HG03097 (cell line): ENCODE measurements around the gene PNRC2.
A peak's percentile ranks its signal among the peaks of the same experiment; 100 is the strongest.
"Not testable (repeated sequence)": the region's sequence is repeated elsewhere in the genome, so short reads cannot be mapped to it uniquely, and the experiment has no call there.

Experiments
- ATAC-seq: cut with Tn5 transposase; IDR thresholded peaks from one replicate; pipeline ENCODE4 v1.9.1; 2021; ENCODE audit not compliant: unreplicated experiment, low FRiP score

PNRC2 gene

GRCh38 chr1:23947366-23947765 is 12.3 kb upstream of the PNRC2 start:
- ATAC-seq = no peak

DNA sequence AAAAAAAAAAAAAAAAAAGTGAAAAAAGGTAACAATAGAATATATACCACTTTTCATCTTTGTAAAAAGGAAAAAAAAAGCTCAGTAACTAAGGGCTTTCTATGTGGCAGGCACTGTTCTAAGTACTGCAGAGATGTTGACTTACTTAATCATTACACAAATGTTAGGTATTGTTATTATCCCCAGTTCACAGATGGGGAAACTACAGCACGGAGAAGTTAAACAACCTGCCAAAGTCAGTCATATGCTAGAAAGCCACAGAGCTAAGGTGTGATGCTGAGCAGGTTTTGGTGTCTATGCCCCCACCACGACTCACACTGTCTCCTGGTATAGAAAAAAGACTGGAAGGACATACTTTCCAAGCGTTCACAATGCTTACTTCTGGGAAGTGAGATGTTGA is 6.6 kb upstream of the PNRC2 start:
- no peak for ATAC-seq

GRCh38 chr1:23957096-23957495 is 2.5 kb upstream of the PNRC2 start:
- no peak for ATAC-seq

GRCh38 chr1:23958040-23958809 is 1.4 kb upstream of the PNRC2 start:
- not testable (repeated sequence) for ATAC-seq

GRCh38 chr1:23958810-23959460 is 693 bp upstream of the PNRC2 start:
- peak; percentile 56 for ATAC-seq

DNA sequence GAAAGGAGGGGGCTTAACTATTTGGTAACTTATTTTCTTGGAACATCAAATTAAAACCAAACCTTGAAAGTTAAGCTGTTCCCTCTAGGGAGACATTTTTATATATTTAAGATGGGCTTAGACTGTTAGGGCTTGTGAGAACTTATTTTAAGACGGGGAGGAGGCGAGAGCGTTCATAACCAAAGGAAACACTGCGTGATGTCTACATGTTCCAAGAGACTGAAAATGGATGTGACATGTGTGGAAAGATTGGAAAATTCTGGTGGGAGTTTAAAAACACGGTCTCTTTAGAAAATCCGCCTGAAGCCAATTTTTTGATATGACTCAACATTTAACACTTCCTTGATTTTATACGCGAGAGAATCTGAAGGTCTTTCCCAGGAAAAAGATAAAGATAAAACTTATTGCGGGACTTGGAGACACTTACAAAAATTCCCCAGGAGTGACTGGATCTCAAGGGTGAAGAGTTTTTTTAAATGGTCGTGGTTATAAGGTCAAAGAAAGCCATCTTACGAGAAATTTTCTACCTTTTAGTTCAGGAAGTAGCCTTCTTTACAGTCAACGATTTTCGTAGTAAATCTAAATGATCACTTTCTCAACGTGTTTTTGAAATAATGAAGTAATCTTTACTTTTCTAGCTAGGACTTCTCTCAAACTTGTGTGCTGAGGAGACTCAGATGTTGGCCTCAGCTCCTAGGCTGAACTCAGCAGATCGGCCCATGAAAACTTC is 828 bp downstream of the PNRC2 start:
- ATAC-seq = no peak

GRCh38 chr1:23963617-23964234 is 4.1 kb downstream of the PNRC2 start:
- no peak for ATAC-seq

DNA sequence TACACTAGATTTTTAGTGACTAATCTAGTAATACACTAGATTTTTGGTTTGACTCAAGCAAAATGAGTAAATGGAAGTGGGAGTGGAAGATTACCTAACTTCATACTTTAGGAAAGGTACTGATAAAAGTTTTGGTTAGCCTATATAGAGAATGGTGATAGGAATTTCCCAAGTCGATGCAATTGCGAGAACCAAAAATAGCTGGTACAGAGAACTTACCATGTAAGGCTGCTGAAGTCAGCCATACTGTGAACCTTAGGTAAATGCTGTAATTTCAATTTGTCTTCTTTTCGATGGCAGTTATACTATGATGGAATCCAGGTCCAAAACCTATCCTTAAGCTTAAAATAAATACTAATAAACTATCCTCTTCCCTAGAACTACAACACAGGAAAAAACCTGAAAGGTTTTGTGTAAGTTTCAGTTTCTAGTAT is 4.6 kb downstream of the PNRC2 start:
- ATAC-seq = no peak

GRCh38 chr1:23964790-23965740 is 5.4 kb downstream of the PNRC2 start:
- no peak for ATAC-seq

DNA sequence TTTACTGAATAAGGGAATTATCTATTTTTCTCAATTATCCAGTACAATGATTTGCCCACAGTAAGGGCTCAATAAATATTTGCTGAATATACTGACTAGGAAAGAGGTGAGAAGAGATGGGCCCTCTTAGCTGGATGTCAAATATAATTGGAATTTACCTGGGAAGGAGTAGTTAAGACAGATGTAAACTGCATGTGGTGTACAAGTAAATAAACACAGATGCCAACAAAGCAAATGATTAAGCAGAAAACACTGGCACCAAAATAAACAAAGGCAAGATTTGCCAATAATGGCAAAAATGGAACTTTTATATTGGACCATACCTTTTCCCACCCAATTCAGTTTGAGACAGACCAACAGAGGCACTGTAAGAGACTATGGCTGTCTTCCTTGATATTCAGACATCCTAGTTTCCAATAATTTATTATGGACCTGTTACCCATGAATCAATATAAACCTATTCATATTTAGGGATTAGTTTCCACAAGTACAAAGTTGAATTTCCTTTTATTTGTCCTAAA is 7.4 kb downstream of the PNRC2 start:
- ATAC-seq = no peak

GRCh38 chr1:23967871-23968270 is 8.2 kb downstream of the PNRC2 start:
- ATAC-seq = no peak

DNA sequence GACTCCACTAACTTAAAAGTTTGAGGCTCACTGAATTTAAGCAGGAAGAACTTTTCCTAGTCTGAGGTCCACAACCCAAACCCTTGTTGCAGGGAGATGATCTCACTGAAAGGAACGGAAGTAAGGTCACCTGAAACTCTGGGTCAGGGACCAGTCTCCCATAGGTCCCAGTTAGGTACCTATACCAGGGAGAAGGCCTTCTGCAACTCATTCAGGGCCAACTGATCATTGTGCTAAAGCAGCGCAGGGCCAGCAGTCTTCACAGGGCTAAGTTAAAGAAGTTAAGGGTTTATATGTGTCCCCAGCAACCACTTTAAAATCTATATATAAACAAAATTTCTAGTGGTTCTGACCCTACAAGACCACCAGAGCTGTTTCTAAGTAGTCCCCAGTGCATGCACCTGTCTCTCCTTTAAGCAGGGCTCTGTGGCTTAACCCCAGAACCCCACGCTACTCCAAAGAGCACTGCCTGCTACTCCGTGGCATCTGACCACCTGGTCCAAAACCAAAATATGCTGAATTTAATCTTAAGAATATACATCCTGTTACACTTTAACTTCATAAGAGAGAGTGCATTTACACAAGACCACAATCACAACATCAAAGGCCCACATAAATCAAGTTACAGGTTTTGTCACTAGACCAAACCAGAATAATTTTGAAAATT is 17.7 kb downstream of the PNRC2 start:
- ATAC-seq = no peak

DNA sequence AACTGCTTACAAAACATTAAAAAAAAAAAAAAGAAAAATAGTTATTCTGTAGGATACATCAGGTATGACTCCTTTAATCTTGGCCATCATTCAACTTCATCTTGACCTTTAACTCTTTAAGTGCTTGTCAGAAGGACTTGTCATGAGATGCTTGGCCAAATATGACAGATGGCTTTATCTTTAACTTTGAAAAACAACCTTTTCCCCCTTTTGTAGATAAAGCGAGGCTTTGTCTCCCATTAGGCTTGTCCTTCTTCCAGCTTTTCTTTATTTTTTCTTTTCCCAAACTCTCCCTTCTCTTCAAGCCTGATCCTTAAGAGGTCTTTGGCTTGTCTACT is 18.2 kb downstream of the PNRC2 start:
- ATAC-seq = no peak

- ATAC-seq = no peak
These were observed 19.2 kb downstream of the PNRC2 start for GRCh38 chr1:23978805-23979204.

DNA sequence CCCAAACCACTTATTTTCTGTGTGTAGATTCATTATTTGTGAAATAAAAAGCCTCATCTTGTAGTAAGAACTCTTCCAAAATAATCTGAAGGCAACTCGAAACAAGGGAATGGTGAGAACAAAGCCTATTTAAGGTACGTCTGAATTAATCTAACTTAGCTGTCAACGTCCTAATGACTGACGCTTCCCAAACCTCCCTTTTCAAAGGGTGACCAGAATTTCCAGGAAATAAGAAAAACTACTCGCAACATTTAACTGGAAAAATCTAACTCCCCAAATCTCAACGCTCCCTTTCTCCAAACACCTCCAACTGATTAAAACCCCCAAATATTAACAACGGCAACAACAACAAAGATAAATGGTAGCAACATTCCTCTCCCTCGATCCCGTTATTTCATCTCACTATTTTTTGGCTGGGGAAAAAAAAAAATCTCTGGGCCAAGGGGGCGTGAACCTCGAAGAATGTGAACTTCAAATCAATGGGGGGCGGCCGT is 19.8 kb downstream of the PNRC2 start:
- ATAC-seq = no peak

GRCh38 chr1:23979881-23980727 is 20.5 kb downstream of the PNRC2 start, which contains the start of gene SRSF10:
TSS of gene SRSF10 (minus strand) at chr1:23980327. CDS start at chr1:23980255, 72 bp downstream.
- peak; percentile 84 for ATAC-seq

DNA sequence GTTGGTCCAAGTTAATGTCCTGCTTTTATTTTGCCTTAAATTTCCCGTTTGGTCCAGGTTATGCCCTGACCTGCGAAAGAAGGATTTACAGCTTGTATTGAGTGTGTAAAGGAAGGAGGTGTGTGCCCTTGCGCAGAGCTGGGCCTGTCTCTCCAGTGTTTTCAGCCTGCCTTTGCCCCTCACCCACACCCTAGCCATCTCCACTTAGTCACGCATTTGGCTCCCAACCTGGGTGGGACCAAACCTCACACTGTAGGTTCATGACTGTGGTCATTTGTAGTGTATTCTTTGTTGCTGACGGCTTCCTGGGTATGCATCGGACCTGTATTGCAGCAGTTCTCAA is 21.1 kb downstream of the PNRC2 start:
- no peak for ATAC-seq
